RWPE2 (cell line): Measurements from ENCODE around the gene CCT6A.
"Not testable (repeated sequence)": the region's sequence is repeated elsewhere in the genome, so short reads cannot be mapped to it uniquely, and the experiment has no call there.

Experiments used
- ATAC-seq: fragments of 200-7000 bp; cut with Tn5 transposase; 3 replicates; pipeline ENCODE4 v1.9.1; 2021; ENCODE audit warnings: low read depth
- DNase-seq: peaks from one replicate; pipeline ENCODE4 v3.0.0-alpha.2; 2020; ENCODE audit warnings: low spot score
- H3K27ac ChIP-seq: fragments of 450-650 bp; 2 replicates; pipeline ENCODE4 v1.5.1; 2017; ENCODE audit warnings: mild to moderate bottlenecking; ENCODE audit not compliant: poor library complexity, severe bottlenecking
- H3K27me3 ChIP-seq: fragments of 250-450 bp; sonication (Bioruptor Pico); 2 replicates; pipeline ENCODE4 v1.5.1; 2021; ENCODE audit warnings: mild to moderate bottlenecking, moderate library complexity; ENCODE audit not compliant: insufficient read depth, poor library complexity, severe bottlenecking
- H3K36me3 ChIP-seq: fragments of 250-450 bp; sonication (Bioruptor Pico); 2 replicates; pipeline ENCODE4 v1.5.1; 2020; ENCODE audit warnings: low read depth, mild to moderate bottlenecking, moderate library complexity
- H3K4me1 ChIP-seq: fragments of 250-450 bp; sonication (Bioruptor Pico); 2 replicates; pipeline ENCODE4 v1.5.1; 2021; ENCODE audit warnings: mild to moderate bottlenecking, moderate library complexity; ENCODE audit not compliant: insufficient read depth, poor library complexity, severe bottlenecking
- H3K4me3 ChIP-seq: fragments of 250-450 bp; sonication (Bioruptor Pico); 2 replicates; pipeline ENCODE4 v1.5.1; 2021; ENCODE audit warnings: mild to moderate bottlenecking, moderate library complexity; ENCODE audit not compliant: severe bottlenecking
- H3K9me3 ChIP-seq: fragments of 250-450 bp; sonication (Bioruptor Pico); 2 replicates; pipeline ENCODE4 v1.5.1; 2021; ENCODE audit warnings: mild to moderate bottlenecking, moderate library complexity; ENCODE audit not compliant: severe bottlenecking
- TF ChIP-seq, protein P1 (sequence below): fragments of 450-650 bp; IDR thresholded peaks from one replicate; pipeline ENCODE4 v1.5.1; 2017; ENCODE audit warnings: mild to moderate bottlenecking, moderate library complexity; ENCODE audit not compliant: poor library complexity, severe bottlenecking

CCT6A gene

DNA sequence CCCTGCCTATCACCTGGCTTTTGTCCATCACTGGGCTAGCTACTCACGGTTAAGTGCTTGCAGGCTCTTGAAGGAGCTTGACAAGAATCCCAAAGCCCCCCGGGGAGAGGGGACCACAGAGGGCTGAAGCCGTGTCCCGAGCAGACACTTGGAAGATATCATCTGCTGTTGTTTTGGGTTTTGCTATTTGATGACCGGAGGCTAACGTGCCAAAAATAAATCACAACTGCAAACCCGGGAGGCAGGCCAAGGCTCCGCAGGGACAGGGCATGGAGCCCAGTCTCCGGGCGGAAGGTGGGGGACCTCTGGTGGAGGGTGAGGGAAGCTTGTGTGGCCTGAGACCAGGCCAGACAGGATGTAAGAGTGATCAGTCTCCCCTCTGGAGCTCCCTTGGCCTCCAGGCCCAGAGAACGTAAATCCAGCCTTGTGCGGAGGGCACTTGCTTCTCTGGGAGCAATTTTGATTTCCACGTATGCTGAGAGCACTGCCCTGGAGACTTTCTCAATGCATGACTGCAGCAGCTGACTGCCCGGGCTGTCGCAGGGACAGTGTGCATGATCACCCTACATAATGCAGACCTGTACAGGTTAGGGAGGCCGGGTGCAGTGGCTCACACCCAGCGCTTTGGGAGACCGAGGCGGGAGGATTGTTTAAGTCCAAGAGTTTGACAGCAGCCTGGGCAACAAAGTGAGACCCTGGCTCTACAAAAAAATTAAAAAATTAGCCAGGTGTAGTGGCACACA, 41.4 kb downstream of the CCT6A start, which contains the start of gene PHKG1:
TSS of gene PHKG1 (minus strand) at position 164 of the 743 bp plus-strand sequence. CDS start 4,011 bp downstream, outside the sequence.
- no peak within 1 kb of the TSS for H3K4me3 ChIP-seq
- H3K36me3 ChIP-seq, result no peaks in the 10 kb centered on the region
- H3K9me3 ChIP-seq, result no peaks in the 10 kb centered on the region
- no peaks in the 10 kb centered on the region for H3K27me3 ChIP-seq
- no peaks in the 10 kb centered on the region for H3K4me1 ChIP-seq
- TF ChIP-seq, protein P1, sequence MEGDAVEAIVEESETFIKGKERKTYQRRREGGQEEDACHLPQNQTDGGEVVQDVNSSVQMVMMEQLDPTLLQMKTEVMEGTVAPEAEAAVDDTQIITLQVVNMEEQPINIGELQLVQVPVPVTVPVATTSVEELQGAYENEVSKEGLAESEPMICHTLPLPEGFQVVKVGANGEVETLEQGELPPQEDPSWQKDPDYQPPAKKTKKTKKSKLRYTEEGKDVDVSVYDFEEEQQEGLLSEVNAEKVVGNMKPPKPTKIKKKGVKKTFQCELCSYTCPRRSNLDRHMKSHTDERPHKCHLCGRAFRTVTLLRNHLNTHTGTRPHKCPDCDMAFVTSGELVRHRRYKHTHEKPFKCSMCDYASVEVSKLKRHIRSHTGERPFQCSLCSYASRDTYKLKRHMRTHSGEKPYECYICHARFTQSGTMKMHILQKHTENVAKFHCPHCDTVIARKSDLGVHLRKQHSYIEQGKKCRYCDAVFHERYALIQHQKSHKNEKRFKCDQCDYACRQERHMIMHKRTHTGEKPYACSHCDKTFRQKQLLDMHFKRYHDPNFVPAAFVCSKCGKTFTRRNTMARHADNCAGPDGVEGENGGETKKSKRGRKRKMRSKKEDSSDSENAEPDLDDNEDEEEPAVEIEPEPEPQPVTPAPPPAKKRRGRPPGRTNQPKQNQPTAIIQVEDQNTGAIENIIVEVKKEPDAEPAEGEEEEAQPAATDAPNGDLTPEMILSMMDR, result peak; percentile 47
- peak; percentile 64 for ATAC-seq
- no peak within 1 kb of the TSS for H3K27ac ChIP-seq
- no peak for DNase-seq

DNA sequence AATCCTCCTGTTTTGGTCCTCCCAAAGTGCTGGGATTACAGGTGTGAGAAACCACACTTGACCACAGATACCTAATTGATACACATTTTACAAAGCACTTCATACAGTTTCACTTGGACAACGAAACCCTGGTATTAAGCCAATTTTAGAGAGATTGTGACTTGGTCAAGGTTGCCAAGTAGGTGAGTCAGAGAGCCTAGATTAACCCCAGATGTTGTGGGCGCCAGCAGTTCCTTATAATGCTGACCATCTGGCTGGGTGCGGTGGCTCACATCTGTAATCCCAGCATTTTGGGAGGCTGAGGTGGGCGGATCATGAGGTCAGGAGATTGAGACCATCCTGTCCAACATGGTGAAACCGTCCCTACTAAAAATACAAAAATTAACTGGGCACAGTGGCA, 46.1 kb downstream of the CCT6A start:
- ATAC-seq (peak; percentile 38), DNase-seq (no peak)
- Histone ChIP-seq H3K27me3 (no peaks in the 10 kb centered on the region), H3K9me3 (no peaks in the 10 kb centered on the region), H3K36me3 (peaks cover 32% of the 10 kb centered on the region), H3K27ac (no peak overlapping the region), H3K4me3 (no peak overlapping the region), H3K4me1 (no peaks in the 10 kb centered on the region)
- TF ChIP-seq, protein P1, result no peak

DNA sequence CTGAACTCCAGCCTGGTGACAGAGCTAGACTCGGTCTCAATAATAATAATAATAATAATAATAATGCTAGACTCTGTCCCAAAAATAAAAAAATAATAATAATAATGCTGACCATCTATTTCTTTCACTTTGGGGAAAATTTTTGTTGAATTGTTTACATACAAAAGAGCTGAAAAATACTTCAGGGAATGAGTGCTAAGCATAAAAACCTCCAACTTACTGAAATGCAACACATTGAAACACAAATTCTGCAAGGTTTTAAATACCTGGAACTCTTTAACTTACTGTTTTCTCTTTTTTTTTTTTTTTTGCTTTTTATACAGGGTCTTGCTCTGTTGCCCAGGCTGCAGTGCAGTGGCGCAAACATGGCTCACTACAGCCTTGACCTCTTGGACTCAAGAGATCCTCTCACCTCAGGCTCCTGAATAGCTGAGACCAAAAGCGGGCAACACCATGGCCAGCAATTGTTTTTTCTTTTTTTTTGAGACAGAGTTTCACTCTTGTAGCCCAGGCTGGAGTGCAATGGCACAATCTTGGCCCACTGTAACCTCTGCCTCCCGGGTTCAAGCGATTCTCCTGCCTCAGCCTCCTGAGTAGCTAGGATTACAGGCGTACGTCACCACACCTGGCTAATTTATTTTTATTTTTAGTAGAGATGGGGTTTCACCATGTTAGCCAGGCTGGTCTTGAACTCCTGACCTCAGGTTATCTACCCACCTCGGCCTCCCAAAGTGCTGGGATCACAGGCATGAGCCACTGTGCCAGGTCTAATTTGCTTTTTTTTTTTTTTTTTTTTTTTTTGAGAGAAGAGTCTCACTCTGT, 46.8 kb downstream of the CCT6A start:
- H3K9me3 ChIP-seq, H3K4me3 ChIP-seq, H3K27ac ChIP-seq, ATAC-seq, H3K4me1 ChIP-seq, H3K27me3 ChIP-seq, DNase-seq: not testable (repeated sequence)
- H3K36me3 ChIP-seq, result peaks cover 39% of the 10 kb centered on the region

DNA sequence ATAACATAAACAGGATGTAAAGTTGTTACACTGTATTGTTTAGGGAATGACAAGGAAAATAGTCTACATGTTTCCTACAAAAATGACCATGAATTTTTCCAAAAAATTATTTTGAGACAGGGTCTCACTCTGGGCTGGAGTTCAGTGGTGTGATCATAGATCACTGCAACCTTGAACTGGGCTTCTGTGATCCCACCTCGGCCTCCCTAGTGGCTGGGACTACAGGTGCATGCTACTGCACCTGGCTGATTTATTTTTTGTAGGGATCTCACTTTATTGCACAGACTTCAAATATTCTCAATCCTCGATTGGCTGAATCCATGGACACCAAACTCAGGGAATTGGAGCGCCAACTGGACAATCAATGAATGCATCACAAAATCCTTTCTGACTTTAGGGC, 48.1 kb downstream of the CCT6A start:
- Histone ChIP-seq H3K4me3 (no peak overlapping the region), H3K27ac (no peak overlapping the region), H3K27me3 (no peaks in the 10 kb centered on the region), H3K36me3 (peaks cover 51% of the 10 kb centered on the region), H3K4me1 (no peaks in the 10 kb centered on the region), H3K9me3 (no peaks in the 10 kb centered on the region)
- peak; percentile 36; the same call in 2 of the 3 replicates for ATAC-seq
- no peak for DNase-seq
- TF ChIP-seq, protein P1, result no peak

DNA sequence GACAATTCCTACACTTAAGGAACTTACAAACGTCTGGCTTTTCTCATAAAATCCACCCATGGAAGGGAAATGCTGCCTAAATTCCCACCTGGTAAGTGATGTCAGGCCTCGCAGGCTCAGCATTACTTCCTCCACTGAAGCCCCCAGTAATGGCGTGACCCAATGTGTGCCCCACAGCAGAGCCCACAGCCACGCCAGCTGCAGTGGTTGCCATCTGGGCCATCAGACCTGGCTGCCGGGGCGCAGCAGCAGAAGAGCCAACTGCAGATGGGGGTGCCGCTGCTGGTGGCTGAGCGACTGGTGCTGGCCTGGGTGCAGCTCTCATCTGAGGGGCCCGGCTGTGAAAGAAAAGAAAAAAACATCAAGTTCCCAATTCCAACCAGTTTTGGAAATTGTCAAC, 52.6 kb downstream of the CCT6A start:
- not testable (repeated sequence) for ATAC-seq, H3K4me1 ChIP-seq, H3K27me3 ChIP-seq, H3K27ac ChIP-seq, H3K4me3 ChIP-seq, DNase-seq, H3K9me3 ChIP-seq
- H3K36me3 ChIP-seq, result peaks cover 58% of the 10 kb centered on the region
